Gastrocnemius medialis (tissue), 4 donors: ENCODE data around the gene LMAN2. TPM values are rescaled to one million over a fixed set of nuclear protein-coding genes. Genes with fewer than 3 reads are reported as not detected.
A peak's percentile ranks its signal among the peaks of the same experiment; 100 is the strongest.

Experiments used
- ATAC-seq, 2 donors: fragments of 150-250 bp; one replicate each; pipeline ENCODE4 v1.9.1; 2016
- DNase-seq, 2 donors: peaks; one replicate each; pipeline ENCODE4 v3.0.0-alpha.2; 2019
- H3K27ac ChIP-seq, 4 donors: fragments of 200-600 bp; sonication (generic); 1 replicate in 1 of 4; 2 replicates in 3 of 4; pipeline ENCODE4 v1.5.1; 2016 to 2018; ENCODE audit warnings: mild to moderate bottlenecking in 2 of 4, moderate library complexity in 1 of 4
- H3K27me3 ChIP-seq, 3 donors: fragments of 200-600 bp; sonication (generic) in 2 of 3; 1 replicate in 1 of 3; 2 replicates in 2 of 3; pipeline versions ENCODE4 v1.5.1 to v1.6.0; 2016 to 2019; ENCODE audit warnings: mild to moderate bottlenecking in 1 of 3, moderate library complexity in 1 of 3
- H3K36me3 ChIP-seq, 2 donors: fragments of 200-600 bp; sonication (generic) in 1 of 2; one replicate each; pipeline ENCODE4 v1.5.1; 2017 to 2018
- H3K4me1 ChIP-seq, 2 donors: fragments of 200-600 bp; sonication (generic) in 1 of 2; one replicate each; pipeline ENCODE4 v1.5.1; 2016 to 2017; ENCODE audit warnings: mild to moderate bottlenecking in 2 of 2
- H3K4me3 ChIP-seq, 4 donors: fragments of 200-600 bp; sonication (generic) in 3 of 4; 1 replicate in 1 of 4; 2 replicates in 3 of 4; pipeline ENCODE4 v1.5.1; 2016 to 2019; ENCODE audit warnings: mild to moderate bottlenecking in 2 of 4
- H3K9me3 ChIP-seq, 3 donors: fragments of 200-600 bp; sonication (generic) in 2 of 3; 1 replicate in 1 of 3; 2 replicates in 2 of 3; pipeline ENCODE4 v1.5.1; 2016 to 2019
- CTCF ChIP-seq, 5 experiments: fragments of 450-650 bp in 3 of 5; fragments of 200-600 bp in 2 of 5; sonication (generic) in 2 of 5; IDR thresholded peaks in 4 of 5; conservative IDR thresholded peaks in 1 of 5; 1 replicate in 4 of 5; 2 replicates in 1 of 5; pipeline ENCODE4 v1.5.1; 2016 to 2019; ENCODE audit warnings: antibody characterized with exemption in 5 of 5, mild to moderate bottlenecking in 3 of 5, moderate library complexity in 3 of 5
- POLR2A ChIP-seq, 2 donors: fragments of 450-650 bp; IDR thresholded peaks; one replicate each; pipeline ENCODE4 v1.6.1; 2017; ENCODE audit warnings: antibody characterized with exemption in 2 of 2, mild to moderate bottlenecking in 2 of 2, moderate library complexity in 2 of 2
- in situ Hi-C, 4 donors: fragments of 200-750 bp; cut with MboI; loops; one replicate each; pipeline versions ENCODE4 v1.15.0 to v1.8.0; 2017; ENCODE audit warnings: low sequenced_read_pairs in 4 of 4
- intact Hi-C: fragments of 100-400 bp; cut with DNase I; formaldehyde crosslinking; loops from one replicate; pipeline ENCODE4 v1.15.1; 2023; ENCODE audit warnings: low total_unique reads
- total RNA-seq, 4 donors: library from RNA; depleted of rRNA; stranded (reverse); fragments of >200 nt; gene quantifications; one replicate each; pipeline versions ENCODE4 v1.1.0 to v1.2.3, GENCODE V29; 2016

The LMAN2 gene
- total RNA-seq, 4 donors from 2014 or later, result 70.2 to 109 (median 86.6) TPM

- DNase-seq, result peak; percentile 41 to 64
- no peaks in the 10 kb centered on the region for H3K4me1 ChIP-seq
- ATAC-seq, result peak; percentile 55 to 61
- no peaks in the 10 kb centered on the region for H3K27me3 ChIP-seq
- TF ChIP-seq CTCF (IDR thresholded peaks at IDR 0.05 in 4 of 5, conservative IDR thresholded peaks at IDR 0.05 in 1 of 5) (peak; percentile 55 to 87 (median 76)), POLR2A (IDR thresholded peaks at IDR 0.05) (no peak)
- intact Hi-C loops (no loop called here), in situ Hi-C loops (no loop called here)
- H3K27ac ChIP-seq, result no peak overlapping the region
- no peaks in the 10 kb centered on the region for H3K9me3 ChIP-seq
- no peak overlapping the region for H3K4me3 ChIP-seq
- H3K36me3 ChIP-seq, result no peaks in the 10 kb centered on the region
These were observed 33.5 kb downstream of the LMAN2 start for GRCh38 chr5:177317959-177318377.

DNA sequence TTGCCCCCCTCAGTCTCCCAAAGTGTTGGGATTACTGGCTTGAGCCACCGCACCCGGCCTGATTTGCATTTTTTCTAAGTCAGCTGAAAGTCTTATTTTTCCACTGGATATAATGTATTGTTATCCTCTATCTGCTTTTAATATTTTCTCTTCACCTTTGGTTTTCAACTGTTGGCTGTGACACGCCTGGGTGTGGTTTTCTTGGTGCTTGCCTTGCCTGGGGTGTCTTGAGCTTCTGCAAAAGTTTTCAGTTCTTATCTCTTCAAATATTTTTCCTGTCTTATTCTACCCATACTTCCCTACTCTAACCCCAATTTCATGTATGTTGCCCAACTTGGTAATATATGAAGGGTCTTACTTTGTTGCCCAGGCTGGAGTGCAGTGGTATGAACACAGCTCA lies 35.5 kb downstream of the LMAN2 start:
- in situ Hi-C loops (no loop called here), intact Hi-C loops (no loop called here)
- Histone ChIP-seq H3K36me3 (no peaks in the 10 kb centered on the region), H3K27me3 (no peaks in the 10 kb centered on the region), H3K4me1 (peaks cover 11 to 16% of the 10 kb centered on the region in 2 donors), H3K27ac (no peak overlapping the region), H3K9me3 (no peaks in the 10 kb centered on the region), H3K4me3 (no peak overlapping the region)
- DNase-seq (no peak), ATAC-seq (no peak)
- TF ChIP-seq POLR2A (IDR thresholded peaks at IDR 0.05) (no peak), CTCF (IDR thresholded peaks at IDR 0.05 in 4 of 5, conservative IDR thresholded peaks at IDR 0.05 in 1 of 5) (no peak)

DNA sequence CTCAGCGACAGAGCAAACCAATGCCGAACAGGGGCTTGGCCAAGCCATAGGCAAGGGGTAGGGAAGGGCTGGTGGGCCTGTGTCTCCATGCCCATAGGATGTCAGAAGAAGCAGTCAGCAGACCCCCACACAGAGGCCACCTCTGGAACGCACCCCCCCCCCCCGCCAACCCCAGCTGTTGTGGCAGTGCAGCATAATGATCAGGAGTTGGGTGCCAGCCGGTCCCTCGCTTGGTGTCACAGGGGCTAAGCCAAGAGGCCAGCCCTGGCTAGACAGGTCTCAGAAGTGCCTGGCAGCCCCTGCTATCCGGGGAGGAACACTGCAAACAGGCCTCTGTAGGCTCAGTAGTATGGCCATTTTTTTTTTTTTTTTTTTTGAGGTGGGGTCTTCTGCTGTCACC lies 36.1 kb downstream of the LMAN2 start:
- peaks cover 15 to 18% of the 10 kb centered on the region in 2 donors for H3K4me1 ChIP-seq
- H3K4me3 ChIP-seq, result no peak overlapping the region
- ATAC-seq (no peak), DNase-seq (no peak)
- no peaks in the 10 kb centered on the region for H3K27me3 ChIP-seq
- in situ Hi-C loops, result no loop called here
- H3K36me3 ChIP-seq, result no peaks in the 10 kb centered on the region
- no peak overlapping the region for H3K27ac ChIP-seq
- no peak for TF ChIP-seq POLR2A (IDR thresholded peaks at IDR 0.05)
- TF ChIP-seq CTCF (IDR thresholded peaks at IDR 0.05 in 4 of 5, conservative IDR thresholded peaks at IDR 0.05 in 1 of 5), result no peak
- H3K9me3 ChIP-seq, result no peaks in the 10 kb centered on the region
- intact Hi-C loops, result no loop called here

DNA sequence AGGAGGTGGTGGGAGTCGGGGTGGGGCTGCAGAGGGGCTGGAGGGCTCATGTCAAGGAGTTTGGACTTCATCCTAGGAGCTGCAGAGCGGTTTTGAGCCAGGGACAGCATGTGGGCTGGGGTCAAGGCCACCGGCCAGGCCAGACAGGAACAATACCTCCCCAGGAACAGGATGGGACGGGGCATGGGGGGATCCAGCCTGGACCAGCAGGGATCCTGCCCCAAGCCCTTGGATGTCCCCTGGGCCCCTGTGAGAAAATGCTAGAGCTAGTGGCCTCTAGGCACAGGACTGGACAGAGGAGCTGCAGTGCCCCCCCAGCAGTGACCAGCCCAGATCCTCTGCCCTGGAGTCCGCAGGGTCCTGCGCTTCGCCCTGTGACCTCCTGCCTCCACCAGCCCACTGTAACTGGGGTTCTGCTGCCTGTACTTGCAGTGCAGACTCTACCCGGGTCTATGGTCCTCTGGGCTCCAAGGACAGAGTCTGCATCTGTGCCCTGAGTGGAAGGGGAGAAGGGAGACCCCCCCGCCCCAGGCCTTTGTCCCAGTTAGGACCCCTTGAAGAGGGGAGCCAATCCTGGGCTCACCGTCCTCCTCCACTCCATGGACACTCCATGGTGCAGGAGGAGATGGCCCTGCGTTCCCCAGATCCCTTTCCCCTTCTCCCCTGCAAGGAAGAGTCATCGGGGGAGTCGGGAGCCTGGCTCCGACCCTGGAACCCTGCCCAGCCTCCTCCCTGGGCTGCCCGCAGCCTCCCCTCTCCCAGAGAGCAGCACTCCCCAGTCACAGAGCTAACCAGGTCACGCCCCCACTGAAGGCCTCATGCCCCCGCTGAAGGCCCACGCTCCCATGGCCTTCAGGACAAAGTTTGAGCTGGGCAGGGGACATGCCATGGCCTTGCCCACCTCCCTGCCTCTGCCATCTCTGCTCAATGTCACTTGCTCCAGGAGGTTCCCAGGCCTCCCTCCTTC lies 36.8 kb downstream of the LMAN2 start:
- H3K9me3 ChIP-seq, result no peaks in the 10 kb centered on the region
- no peaks in the 10 kb centered on the region for H3K27me3 ChIP-seq
- no peak for ATAC-seq
- no peak overlapping the region for H3K27ac ChIP-seq
- DNase-seq, result no peak
- in situ Hi-C loops (no loop called here), intact Hi-C loops (loop anchor here (5.0 kb wide), 2 partner anchors 53 to 143 kb away; no protein-coding TSS in a partner anchor)
- no peak overlapping the region for H3K4me3 ChIP-seq
- H3K4me1 ChIP-seq, result peaks cover 17 to 18% of the 10 kb centered on the region in 2 donors
- no peak for TF ChIP-seq POLR2A (IDR thresholded peaks at IDR 0.05)
- TF ChIP-seq CTCF (IDR thresholded peaks at IDR 0.05 in 4 of 5, conservative IDR thresholded peaks at IDR 0.05 in 1 of 5), result no peak
- H3K36me3 ChIP-seq, result no peaks in the 10 kb centered on the region
